Activated T-cell treated with anti-CD3 and anti-CD28 coated beads, Interleukin-2, amount 50 U/mL, for 4 hours (primary cell): Measurements from ENCODE around the gene PGM2L1. TPM values are rescaled to one million over a fixed set of nuclear protein-coding genes. Genes with fewer than 3 reads are reported as not detected.
"Not testable (repeated sequence)": the region's sequence is repeated elsewhere in the genome, so short reads cannot be mapped to it uniquely, and the experiment has no call there.

Source experiments
- ATAC-seq, 2 donors: fragments of 200-7000 bp; cut with Tn5 transposase; one replicate each; pipeline ENCODE4 v1.10.0; 2021
- DNase-seq: peaks from one replicate; pipeline ENCODE4 v3.0.0-alpha.2; 2020
- H3K27me3 Mint-ChIP-seq: one replicate; pipeline ENCODE4 v1.8.0; 2021; ENCODE audit warnings: low read depth, mixed read lengths
- H3K36me3 Mint-ChIP-seq: one replicate; pipeline ENCODE4 v1.8.0; 2022; ENCODE audit warnings: mixed read lengths; ENCODE audit not compliant: insufficient read depth
- H3K4me1 Mint-ChIP-seq: one replicate; pipeline ENCODE4 v1.8.0; 2021; ENCODE audit warnings: low read depth, mixed read lengths
- H3K4me3 Mint-ChIP-seq: one replicate; pipeline ENCODE4 v1.8.0; 2021; ENCODE audit warnings: mild to moderate bottlenecking, moderate library complexity, mixed read lengths
- H3K9me3 Mint-ChIP-seq: one replicate; pipeline ENCODE4 v1.8.0; 2021; ENCODE audit warnings: mixed read lengths
- total RNA-seq, 3 donors: library from RNA; stranded (reverse); gene quantifications; one replicate each; pipeline ENCODE4 v1.2.1, GENCODE V29; 2021

Gene PGM2L1
- total RNA-seq, 3 donors from 2014 or later = 8.3 to 9.4 (median 8.7) TPM

DNA sequence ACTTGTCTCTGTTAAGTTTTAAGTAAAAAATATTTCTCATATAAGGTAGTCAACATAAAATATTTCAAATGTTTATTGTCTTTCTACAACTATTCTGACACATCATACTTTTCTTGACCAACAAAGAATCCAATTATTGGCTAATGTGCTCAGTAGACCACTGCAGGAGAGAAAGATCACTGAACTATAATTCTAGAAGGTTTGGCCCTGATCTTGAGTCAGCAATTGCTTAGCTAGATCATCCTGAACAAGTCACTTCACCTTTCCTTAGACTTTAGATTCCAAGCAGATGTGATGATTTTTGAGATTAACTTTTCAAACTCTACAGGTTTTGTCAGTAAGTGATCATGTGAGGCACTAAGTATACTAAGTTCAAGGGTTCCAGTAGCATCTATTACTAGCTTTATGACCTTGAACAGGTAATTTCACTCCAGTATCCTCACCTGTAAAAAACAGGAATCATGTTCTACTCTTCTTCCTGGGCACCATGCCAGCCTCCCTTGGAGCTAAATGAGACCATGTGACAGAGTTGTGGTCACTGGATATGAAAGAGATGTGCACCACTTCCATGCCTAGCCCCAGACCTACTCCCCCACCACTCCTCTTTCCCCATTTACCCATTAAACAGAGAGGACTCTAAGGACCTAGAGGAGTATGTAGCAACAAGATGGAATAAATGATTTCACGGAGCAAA is 17.3 kb downstream of the PGM2L1 start:
- Mint-ChIP-seq H3K4me1 (peaks cover 4% of the 10 kb centered on the region), H3K9me3 (no peaks in the 10 kb centered on the region), H3K4me3 (no peak overlapping the region), H3K27me3 (no peaks in the 10 kb centered on the region), H3K36me3 (no peaks in the 10 kb centered on the region)
- DNase-seq (no peak), ATAC-seq (no peak)

DNA sequence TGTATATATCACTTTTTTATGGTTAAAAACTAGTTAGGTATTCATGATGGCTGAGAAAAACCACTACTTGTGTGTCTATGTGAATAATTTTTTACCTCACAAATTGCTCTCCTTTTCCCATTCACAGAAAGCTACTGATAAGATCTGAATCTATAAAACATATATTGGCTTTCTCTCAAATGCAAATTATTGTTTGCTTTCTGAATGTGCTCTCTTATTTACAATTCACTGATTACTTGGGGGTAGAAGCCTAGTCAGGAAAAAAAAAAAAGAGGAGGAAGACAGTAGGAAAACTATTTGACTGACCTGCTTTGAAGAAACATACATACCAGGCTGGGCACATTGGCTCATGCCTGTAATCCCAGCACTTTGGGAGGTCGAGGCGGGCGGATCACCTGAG is 20.5 kb downstream of the PGM2L1 start:
- Mint-ChIP-seq H3K4me3 (no peak overlapping the region), H3K9me3 (no peaks in the 10 kb centered on the region), H3K4me1 (peaks cover 4% of the 10 kb centered on the region), H3K36me3 (peaks cover 5% of the 10 kb centered on the region), H3K27me3 (no peaks in the 10 kb centered on the region)
- ATAC-seq (no peak), DNase-seq (no peak)

DNA sequence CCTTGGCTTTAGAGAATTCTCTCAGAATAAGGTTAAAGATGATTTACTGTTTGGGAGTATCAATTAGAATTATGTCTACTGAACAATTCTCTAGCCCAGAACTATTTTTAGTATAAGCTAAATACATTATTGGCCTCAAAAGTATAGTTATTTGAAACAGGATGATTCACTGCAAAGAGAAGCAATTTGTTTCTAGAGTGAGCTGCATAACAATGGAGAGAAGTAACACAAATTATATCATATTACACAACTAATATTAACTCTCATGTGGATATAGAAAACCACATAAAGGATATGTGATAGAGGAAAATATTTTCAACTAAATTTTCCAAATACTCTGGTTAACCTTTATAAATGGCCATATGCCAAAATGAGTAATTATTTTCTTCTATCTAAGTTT is 24.9 kb downstream of the PGM2L1 start:
- Mint-ChIP-seq H3K4me1 (no peaks in the 10 kb centered on the region), H3K4me3 (no peak overlapping the region)

GRCh38 chr11:74371269-74372052 is 26.8 kb downstream of the PGM2L1 start:
- Mint-ChIP-seq H3K36me3 (peaks cover 12% of the 10 kb centered on the region), H3K4me3 (no peak overlapping the region), H3K9me3 (no peaks in the 10 kb centered on the region), H3K4me1 (no peaks in the 10 kb centered on the region), H3K27me3 (no peaks in the 10 kb centered on the region)
- ATAC-seq (no peak), DNase-seq (no peak)

More for the DNA sequence above, 24.9 kb downstream of the PGM2L1 start:
- Mint-ChIP-seq H3K27me3 (no peaks in the 10 kb centered on the region), H3K36me3 (peaks cover 12% of the 10 kb centered on the region), H3K9me3 (no peaks in the 10 kb centered on the region)
- DNase-seq (no peak), ATAC-seq (no peak)

DNA sequence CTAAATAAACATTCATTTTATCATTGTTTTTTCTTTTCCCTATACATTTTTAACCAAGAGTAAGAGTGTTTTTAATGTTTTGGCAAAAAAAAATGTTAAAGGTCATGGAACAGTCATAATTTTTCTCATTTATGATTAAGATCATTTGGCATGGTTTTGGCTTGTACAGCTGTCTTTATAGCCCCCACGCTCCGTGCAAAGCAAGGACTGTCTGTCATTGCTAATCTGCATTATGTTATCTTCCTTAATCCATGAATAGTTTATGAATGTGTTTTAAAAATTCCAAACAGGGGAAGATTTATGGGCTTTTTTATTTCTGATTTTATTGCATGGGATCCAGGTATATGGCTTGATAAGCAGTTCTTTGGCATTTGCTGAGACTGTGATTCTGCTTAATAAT is 28.1 kb downstream of the PGM2L1 start:
- no peaks in the 10 kb centered on the region for H3K27me3 Mint-ChIP-seq
- no peak overlapping the region for H3K4me3 Mint-ChIP-seq
- ATAC-seq (no peak), DNase-seq (no peak)
- no peaks in the 10 kb centered on the region for H3K9me3 Mint-ChIP-seq
- H3K4me1 Mint-ChIP-seq = no peaks in the 10 kb centered on the region
- H3K36me3 Mint-ChIP-seq = peaks cover 12% of the 10 kb centered on the region

- Mint-ChIP-seq H3K9me3 (no peaks in the 10 kb centered on the region), H3K4me3 (no peak overlapping the region), H3K4me1 (no peaks in the 10 kb centered on the region), H3K27me3 (no peaks in the 10 kb centered on the region), H3K36me3 (peaks cover 13% of the 10 kb centered on the region)
- no peak for ATAC-seq
- no peak for DNase-seq
Measured at GRCh38 chr11:74367881-74368280, 30.4 kb downstream of the PGM2L1 start.

DNA sequence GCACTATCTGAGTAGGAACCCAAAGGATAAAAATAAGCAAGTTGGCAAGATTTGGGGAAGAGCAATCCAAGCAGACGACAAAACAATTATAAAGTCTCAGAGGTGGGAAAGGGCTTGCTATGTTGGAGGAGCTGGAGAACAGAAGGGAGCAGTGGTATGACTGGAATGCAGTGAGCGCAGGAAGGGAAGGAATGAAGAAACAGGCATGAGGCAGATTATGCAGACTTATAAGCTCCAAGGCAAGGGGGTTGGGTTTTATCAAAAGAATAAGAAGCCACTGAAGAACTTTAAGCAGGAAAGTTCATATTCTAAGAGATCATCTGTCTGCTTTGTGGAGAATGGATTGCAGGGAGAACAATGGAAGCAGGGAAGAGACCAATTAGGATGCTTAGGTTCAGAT is 31.7 kb downstream of the PGM2L1 start:
- no peaks in the 10 kb centered on the region for H3K4me1 Mint-ChIP-seq
- H3K27me3 Mint-ChIP-seq = no peaks in the 10 kb centered on the region
- no peak overlapping the region for H3K4me3 Mint-ChIP-seq
- DNase-seq = no peak
- no peaks in the 10 kb centered on the region for H3K9me3 Mint-ChIP-seq
- ATAC-seq = no peak
- peaks cover 24% of the 10 kb centered on the region for H3K36me3 Mint-ChIP-seq

GRCh38 chr11:74365805-74366204 is 32.4 kb downstream of the PGM2L1 start:
- not testable (repeated sequence) for H3K4me3 Mint-ChIP-seq, H3K4me1 Mint-ChIP-seq, ATAC-seq, H3K27me3 Mint-ChIP-seq, DNase-seq, H3K9me3 Mint-ChIP-seq
- peaks cover 29% of the 10 kb centered on the region for H3K36me3 Mint-ChIP-seq

DNA sequence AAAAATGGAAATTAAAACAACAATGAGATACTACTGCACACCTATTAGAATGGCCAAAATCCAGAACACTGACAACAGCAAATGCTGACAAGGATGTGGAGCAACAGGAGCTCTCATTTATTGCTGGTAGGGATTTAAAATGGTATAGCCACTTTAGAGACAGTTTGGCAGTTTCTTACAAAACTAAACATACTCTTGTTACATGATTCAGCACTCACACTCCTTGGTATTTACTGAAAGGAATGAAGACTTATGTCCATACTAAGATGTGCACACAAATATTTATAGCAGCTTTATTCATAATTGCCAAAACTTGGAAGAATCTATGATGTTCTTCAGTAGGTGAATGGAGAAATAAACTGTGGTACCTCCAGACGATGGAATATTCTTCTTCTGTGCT is 40.8 kb downstream of the PGM2L1 start:
- Mint-ChIP-seq H3K36me3 (peaks cover 54% of the 10 kb centered on the region), H3K27me3 (no peaks in the 10 kb centered on the region), H3K4me1 (no peaks in the 10 kb centered on the region), H3K4me3 (no peak overlapping the region), H3K9me3 (no peaks in the 10 kb centered on the region)
- ATAC-seq = no peak
- no peak for DNase-seq

- ATAC-seq = no peak
- DNase-seq = no peak
- H3K9me3 Mint-ChIP-seq = no peaks in the 10 kb centered on the region
- H3K36me3 Mint-ChIP-seq = peaks cover 44% of the 10 kb centered on the region
- no peaks in the 10 kb centered on the region for H3K4me1 Mint-ChIP-seq
- no peaks in the 10 kb centered on the region for H3K27me3 Mint-ChIP-seq
- no peak overlapping the region for H3K4me3 Mint-ChIP-seq
Measured at GRCh38 chr11:74355626-74356025, 42.6 kb downstream of the PGM2L1 start.

- ATAC-seq = no peak
- Mint-ChIP-seq H3K4me3 (no peak overlapping the region), H3K9me3 (no peaks in the 10 kb centered on the region), H3K27me3 (no peaks in the 10 kb centered on the region), H3K36me3 (peaks cover 39% of the 10 kb centered on the region), H3K4me1 (no peaks in the 10 kb centered on the region)
- DNase-seq = no peak
Measured at GRCh38 chr11:74354036-74354435, 44.2 kb downstream of the PGM2L1 start.

GRCh38 chr11:74347381-74347780 is 50.9 kb downstream of the PGM2L1 start:
- DNase-seq = no peak
- H3K9me3 Mint-ChIP-seq = no peaks in the 10 kb centered on the region
- no peaks in the 10 kb centered on the region for H3K27me3 Mint-ChIP-seq
- peaks cover 29% of the 10 kb centered on the region for H3K36me3 Mint-ChIP-seq
- H3K4me3 Mint-ChIP-seq = no peak overlapping the region
- no peaks in the 10 kb centered on the region for H3K4me1 Mint-ChIP-seq
- no peak for ATAC-seq

- no peak for ATAC-seq
- H3K27me3 Mint-ChIP-seq = no peaks in the 10 kb centered on the region
- H3K9me3 Mint-ChIP-seq = no peaks in the 10 kb centered on the region
- no peak for DNase-seq
- no peaks in the 10 kb centered on the region for H3K4me1 Mint-ChIP-seq
- no peak overlapping the region for H3K4me3 Mint-ChIP-seq
- peaks cover 35% of the 10 kb centered on the region for H3K36me3 Mint-ChIP-seq
Measured at GRCh38 chr11:74345420-74345819, 52.8 kb downstream of the PGM2L1 start.

- Mint-ChIP-seq H3K4me3 (no peak overlapping the region), H3K4me1 (no peaks in the 10 kb centered on the region), H3K27me3 (no peaks in the 10 kb centered on the region), H3K9me3 (no peaks in the 10 kb centered on the region), H3K36me3 (peaks cover 37% of the 10 kb centered on the region)
- no peak for DNase-seq
- ATAC-seq = no peak
Measured at GRCh38 chr11:74341921-74342320, 56.3 kb downstream of the PGM2L1 start.

DNA sequence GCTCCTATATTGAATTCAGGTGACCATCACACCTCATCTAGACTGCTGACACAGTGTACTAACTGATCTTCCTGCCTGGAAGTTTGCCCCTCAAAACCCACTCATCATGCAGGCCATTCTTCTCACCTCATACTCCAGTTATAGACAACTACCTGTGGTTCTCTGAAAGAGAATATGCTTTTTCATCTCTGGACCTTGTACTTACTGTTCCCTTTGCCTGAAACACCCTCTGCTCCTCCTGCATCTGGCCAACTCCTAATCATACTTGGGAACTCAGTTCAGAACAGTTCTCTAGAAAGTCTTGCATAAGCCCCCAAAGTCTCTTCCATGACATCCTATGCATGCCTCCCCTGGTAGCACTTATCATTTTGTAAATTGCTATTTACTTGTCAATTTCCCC is 58.6 kb downstream of the PGM2L1 start:
- Mint-ChIP-seq H3K27me3 (no peaks in the 10 kb centered on the region), H3K9me3 (no peaks in the 10 kb centered on the region), H3K4me1 (no peaks in the 10 kb centered on the region), H3K4me3 (no peak overlapping the region), H3K36me3 (peaks cover 33% of the 10 kb centered on the region)
- ATAC-seq (no peak), DNase-seq (no peak)
